GM19328 (cell line): ENCODE data around the gene PRSS50.
"Not testable (repeated sequence)": the region's sequence is repeated elsewhere in the genome, so short reads cannot be mapped to it uniquely, and the experiment has no call there.

Experiments
- ATAC-seq: cut with Tn5 transposase; IDR thresholded peaks from one replicate; pipeline ENCODE4 v1.9.1; 2021; ENCODE audit warnings: mild to moderate bottlenecking, moderate library complexity; ENCODE audit not compliant: unreplicated experiment

The PRSS50 gene

DNA sequence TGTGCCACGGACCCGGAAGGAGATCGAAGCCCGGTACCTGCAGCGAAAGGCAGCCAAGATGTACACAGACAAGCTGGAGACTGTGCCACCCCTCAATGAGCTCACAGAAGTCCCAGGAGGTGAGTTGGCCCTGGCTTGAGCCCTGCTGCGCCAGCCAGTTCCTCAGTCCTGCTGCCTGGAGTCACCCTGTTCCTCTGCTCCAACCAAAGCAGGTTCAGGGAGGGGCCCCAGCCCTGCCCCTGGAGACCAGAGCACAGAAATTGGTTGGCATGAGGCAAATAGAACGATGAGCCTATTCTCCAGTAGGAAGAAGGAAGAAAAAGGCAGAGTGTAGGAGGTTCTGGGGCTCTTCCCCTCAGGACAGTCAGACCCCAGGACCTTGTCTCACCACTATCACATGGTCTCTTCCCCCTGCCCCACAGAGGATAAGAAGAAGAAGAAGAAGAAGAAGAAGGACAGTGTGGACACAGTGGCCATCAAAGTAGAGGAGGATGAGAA is 8.5 kb downstream of the PRSS50 start:
- no peak for ATAC-seq

DNA sequence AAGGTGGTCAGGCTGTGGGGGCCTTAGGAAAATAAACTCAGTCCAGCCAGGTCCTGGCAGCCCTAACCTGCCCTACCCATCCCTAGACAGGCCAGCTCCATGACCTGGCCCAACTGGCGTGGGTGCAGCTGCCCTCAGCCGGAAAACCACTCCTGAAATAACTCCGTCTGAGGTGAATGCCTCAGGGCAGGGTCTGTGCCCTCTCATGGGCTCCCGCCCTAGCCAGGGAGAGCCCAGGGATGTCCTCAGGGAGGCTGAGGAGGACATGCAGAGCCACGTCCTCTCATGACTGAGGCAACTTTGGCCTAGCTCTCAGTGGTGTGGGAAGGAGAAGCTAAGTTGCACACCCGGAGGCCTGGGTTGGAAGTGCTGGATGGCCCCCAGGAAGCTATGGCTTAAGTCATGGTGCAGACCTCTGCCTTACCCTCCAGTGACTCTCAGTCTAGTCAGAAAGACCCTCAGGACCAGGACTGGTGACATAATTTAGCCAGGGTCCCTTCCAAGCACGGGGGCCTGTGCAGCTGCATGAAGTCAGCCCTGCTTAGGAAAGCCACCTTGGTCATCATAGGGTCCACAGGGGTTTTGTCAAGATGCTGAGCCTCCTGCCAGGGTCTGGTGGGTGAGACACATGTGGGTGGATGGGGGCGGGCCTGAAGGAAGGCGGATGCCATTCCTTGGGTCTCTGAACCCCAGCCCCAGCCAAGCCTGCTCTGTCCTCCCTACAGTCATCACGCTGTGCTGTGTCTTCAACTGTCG is 9.1 kb downstream of the PRSS50 start:
- no peak for ATAC-seq

DNA sequence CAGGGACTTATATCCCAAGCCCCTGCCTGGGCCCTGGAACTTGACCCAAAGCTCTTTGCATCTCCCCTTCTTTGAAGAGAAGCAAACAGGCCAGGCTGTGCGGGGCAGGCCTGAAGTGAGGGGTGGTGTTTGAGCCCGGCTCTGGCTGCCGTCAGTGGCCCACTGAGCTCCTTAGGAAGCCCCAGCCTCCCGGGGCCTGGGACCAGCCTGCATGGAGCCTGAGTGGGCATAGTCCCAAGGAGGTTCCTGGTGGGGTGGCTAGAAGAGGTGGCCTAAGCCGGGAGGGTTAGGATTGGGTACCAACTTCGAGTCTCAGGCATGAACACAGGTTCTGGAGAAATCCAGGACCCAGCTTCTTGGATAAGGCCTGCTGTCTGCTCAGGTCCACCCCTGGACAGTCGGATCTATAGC is 10.1 kb downstream of the PRSS50 start:
- no peak for ATAC-seq

DNA sequence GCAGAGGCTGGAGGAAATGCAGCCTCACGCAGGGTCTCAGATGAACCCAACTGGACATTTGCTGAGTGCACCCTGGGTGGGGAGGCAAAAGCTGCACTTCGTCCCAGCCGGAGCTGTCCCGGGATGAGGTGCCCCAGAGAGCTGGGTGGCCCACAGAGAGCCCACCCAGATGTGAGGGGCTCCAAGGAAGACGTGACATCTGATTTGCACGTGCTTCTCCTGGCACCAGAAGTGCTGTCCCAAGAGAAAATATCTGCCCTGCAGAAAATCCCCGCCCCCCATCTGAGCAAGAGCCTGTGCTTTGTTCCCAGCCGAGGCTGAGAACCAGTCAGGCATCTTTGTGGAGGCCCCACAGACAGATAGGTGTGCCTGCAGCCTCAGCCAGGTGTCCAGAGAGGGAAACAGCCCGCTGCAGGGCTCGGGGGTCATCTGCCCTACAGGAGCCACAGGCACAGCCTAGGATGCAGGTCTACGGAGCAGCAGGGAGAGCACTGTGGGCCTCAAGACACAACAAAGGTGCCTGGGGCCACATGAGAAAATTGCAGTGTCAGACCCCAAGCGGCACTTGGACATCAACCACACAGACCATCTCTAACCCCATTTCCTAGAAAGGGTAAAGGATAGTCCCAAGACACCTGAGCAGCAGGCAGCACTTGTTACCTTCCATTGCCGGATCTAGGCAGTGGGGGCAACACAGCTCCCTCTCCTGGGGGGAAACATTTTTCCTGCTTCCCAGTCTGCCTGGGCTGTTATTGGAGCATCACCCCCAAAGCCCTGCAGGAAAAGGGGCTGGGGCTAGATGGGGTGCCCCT is 10.7 kb downstream of the PRSS50 start:
- no peak for ATAC-seq

DNA sequence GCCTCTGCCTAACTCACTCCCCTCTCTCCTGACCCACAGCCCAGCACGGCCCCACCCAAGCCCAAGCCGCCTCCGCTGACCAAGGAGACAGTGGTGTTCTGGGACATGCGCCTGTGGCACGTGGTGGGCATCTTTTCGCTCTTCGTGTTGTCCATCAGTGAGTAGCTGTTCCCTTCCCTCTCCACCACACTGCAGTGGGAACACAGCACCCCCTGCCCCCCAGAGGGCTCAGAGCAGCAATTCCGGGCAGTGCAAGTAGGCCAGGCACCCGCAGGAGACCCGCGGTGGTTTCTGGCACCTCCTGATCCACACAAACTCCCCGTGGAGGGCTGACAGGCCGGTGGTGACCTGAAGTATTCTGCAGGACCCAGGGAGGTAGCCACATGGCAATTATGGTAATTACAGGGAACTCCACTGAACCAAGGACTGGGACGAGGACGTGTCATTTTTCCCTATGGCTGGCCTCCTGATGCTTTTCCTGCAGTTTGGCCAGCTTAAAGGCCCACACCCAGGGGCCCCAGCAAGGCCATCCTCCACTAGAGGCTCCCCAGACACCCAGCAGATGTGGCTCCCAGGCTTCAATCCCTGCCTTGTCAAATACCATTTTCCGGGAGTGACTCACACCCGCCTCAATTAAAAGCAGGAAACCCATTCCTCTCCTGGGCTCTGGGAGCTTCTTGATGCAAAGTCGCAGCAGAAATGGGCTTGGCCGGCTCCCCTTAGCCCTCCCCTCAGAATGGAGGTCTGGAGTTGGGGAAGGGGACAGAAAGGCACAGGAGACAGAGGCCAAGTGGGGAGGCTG is 11.7 kb downstream of the PRSS50 start:
- ATAC-seq: no peak

DNA sequence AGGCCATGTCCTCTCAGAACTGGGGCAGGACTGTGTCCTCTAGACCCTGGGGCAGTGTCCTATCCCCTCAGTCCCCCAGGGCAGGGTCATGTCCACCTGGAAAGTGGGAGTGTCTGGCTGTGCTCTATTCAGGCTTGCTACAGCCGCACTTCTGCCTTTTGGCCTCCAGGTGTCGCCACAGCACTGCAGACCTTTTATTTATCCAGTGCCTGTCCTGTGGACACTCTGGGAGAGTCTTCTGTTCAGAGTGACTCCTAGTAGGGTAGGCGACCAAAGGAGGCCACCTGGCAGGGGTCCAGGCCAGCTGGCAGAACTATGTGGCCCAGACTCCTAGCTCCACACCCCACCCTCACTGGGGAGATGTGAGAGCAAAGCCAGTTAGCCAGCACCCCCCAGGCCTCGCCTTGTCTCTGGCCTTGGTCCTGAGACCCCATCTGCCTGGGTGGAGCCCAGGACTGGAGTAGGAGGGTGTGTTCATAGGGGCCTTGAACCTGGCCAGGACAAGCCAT is 12.6 kb downstream of the PRSS50 start:
- no peak for ATAC-seq

DNA sequence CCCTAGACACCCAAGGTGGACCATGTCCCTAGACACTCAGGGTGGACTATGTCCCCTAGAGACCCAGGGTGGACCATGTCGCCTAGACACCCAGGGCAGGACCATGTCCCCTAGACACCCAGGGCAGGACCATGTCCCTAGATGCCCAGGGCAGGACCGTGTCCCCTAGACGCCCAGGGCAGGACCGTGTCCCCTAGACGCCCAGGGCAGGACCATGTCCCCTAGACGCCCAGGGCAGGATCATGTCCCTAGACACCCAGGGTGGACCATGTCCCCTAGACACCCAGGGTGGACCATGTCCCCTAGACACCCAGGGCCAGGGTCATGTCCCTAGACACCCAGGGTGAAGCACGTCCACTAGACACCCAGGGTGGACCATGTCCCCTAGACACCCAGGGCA is 13.3 kb downstream of the PRSS50 start:
- not testable (repeated sequence) for ATAC-seq

DNA sequence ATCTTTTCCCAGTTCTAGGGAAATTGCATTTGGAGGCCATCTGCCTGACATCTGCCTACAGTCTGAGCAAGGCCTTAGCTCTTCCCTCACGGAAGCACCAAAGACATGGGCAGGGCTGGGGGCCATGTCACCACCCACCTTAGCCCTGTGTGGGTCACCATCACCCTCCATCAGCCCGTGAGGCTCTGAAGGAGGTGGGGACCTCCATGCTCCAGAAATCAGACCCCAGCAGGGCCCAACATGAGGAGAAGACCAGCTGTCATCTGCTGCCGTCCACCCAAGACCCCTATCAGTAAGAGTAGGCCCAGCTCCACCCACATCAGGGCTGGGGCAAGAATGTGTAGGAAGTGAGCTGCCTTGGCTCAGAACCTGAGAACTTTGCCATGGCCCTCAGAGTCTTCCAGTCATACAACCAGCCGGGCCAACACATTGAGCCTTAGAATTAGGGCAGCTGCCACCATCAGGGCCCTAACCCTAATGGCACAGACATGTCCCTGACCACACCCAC is 14.6 kb downstream of the PRSS50 start:
- no peak for ATAC-seq

DNA sequence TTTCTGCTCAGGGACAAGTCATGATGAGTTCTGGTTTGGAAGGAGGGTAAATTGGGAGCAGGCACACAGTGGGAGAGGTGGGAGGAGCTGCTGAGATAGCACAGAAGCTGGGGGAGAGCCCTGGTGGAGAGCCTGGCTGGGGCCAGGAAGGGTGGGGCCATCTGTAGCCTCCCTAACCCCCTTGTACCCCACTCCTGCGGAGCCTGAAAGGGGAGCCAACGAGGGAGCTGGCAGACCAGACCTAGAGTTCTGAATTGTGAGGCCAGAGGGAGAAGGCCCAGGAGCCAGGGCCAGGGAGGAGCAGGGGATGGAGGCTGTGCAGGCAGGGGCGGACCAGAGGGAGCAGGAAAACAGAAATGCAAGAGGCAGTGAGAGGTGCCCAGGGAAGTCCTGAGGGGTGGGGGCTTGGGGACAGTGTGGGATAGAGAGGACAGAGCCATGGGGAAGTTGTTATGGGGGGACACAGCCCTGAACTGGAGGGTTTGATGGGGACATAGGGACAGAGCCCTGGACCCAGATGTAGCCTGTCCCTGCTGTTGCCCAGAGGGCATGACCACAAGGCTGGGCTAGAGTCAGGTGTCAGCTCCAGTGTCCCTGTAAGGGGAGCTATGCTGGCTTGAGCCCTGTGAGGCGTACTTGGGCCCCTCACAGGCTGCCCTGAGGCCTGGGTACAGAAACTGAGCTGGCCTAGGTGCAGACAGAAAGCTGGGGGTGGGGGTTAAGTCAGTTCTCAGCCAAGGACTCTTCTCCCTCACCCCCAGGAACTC is 15.2 kb downstream of the PRSS50 start:
- no peak for ATAC-seq

DNA sequence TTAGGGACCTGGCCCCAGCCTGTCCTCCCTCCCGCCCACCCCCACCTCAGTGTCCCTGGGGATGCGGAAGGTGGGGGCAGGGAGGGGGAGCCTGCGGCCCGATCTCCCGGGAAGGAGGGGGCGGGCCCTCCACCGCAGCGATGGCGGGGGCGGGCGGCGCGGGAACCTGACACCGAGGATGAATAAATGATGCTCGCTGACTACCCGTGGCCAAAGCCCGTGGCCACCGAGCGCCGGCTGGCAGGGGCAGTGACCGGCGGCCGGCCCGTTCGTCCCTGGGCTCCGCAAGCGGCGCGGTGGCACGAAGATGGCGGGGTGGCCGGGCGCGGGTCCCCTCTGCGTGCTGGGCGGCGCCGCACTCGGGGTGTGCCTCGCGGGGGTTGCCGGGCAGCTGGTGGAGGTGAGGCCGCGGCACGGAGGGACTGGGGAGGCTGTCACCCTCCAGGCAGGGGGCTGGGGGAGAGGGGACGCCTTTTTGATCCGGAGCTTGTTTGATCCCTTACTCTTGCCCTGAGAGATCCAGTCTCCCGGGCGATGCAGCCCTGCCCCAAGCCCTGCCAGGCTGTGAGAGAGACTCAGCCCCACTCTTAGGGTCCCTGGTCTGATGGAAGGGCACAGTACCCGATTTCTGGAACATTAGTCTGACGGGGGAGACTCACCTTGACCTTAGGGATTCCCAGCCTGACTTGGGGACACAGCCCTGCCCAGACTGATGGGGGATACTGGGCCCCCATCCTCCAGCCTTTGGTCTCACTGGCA is 16.3 kb downstream of the PRSS50 start, which contains the start of gene TMIE:
Gene TMIE (plus strand): TSS at position 212 of the 759 bp plus-strand sequence. CDS start 96 bp downstream, at position 308.
- no peak for ATAC-seq

DNA sequence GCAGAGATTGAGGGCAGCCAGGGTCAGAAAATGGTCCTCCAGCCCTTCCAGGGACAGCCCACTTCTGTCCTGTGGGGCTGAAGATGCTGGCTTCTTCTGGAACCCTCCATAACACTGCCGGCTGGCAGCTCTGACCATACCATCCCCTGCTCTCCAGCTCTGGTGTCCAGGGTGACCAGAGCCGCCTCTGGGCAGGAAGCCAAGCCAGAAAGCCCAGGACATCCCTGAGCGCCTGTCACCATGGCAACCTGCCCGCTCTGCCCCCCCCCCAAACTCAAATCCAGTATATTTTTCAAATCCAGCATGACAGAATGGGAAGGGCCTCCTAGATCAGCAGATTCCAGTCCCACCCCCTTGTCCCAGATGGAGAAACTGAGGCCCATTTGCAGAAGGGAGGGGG is 16.9 kb downstream of the PRSS50 start:
- ATAC-seq: no peak

DNA sequence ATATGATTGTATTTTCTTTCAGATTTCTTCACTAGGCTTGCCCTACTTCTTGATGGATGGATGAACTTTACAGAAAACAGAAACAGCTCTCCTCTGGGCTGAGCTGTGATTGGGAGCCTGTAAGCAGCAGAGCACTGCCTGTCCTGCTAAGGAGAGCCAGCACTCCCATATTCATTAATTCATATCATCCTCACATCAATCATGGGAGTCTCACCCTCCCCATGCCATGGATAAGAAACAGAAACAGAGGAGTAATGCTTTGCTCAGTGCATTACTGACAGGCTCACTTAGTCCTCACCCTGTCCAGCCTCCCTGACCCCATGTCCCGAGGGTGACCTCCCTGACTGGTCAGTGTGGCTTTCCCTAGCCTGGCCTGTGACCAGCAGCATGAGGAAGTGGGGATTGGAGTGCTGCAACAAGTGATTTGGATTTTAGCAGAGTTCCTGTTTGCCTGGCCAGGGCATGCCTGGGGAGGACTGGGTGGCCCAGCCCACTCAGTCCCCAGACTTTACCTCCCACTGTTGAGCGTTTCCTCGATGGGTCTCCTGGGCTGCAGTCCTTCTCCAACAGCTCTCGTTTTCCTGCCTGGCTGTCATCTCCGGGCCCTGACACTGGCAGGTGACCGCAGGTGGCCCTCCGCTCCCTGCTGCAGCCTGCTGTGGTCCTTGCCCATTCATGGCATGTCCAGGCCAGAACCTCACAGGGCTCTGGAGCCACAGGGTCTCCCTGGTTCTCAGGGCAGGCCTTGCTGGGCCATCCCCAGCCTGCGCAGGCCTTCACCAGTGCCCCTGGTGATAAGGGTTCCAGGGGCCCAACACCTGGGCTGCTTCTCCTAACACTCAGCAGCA is 17.8 kb downstream of the PRSS50 start:
- no peak for ATAC-seq

DNA sequence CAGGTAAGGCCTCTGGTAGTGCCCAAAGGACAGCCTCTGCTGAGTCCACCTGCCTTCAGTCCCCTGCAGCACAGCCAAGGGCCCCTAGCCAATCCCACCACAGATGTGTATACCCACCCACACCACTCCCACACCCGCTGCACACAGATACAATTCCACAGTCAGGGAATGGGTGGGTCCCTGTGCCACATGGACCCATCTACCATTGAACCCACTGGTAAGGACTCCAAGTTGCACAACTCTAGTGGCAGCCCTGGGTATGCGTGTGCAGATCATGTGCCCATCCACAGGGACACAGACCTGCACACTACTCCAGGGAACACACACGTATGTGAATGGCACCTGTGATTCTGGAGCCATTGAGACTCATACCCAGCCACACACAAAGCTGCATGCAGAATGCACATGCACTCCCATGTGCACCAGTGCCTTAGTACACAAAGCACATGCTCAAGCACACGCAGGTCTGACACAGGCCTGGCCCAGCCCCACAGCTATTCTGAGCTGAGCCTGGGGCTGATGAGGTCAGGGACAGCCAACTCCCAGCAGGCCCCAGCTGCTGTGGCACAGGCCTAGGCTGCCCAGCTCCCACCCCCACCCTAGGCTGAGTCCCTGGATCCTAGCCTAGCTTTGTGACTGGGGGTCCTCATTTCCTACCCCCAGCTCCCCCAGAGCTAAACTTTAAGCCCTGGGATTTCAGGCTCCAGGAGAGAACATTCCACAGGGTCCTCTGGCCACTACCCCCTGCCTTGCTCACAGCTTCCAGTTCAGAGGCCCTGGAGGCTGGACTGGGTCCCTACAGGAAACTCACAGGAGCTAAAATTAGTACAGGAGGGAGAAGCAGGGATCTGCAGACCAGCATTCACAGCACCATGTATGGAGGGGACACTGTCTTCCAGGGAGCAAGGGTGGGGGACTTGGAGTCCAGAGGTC is 21.4 kb downstream of the PRSS50 start:
- no peak for ATAC-seq

DNA sequence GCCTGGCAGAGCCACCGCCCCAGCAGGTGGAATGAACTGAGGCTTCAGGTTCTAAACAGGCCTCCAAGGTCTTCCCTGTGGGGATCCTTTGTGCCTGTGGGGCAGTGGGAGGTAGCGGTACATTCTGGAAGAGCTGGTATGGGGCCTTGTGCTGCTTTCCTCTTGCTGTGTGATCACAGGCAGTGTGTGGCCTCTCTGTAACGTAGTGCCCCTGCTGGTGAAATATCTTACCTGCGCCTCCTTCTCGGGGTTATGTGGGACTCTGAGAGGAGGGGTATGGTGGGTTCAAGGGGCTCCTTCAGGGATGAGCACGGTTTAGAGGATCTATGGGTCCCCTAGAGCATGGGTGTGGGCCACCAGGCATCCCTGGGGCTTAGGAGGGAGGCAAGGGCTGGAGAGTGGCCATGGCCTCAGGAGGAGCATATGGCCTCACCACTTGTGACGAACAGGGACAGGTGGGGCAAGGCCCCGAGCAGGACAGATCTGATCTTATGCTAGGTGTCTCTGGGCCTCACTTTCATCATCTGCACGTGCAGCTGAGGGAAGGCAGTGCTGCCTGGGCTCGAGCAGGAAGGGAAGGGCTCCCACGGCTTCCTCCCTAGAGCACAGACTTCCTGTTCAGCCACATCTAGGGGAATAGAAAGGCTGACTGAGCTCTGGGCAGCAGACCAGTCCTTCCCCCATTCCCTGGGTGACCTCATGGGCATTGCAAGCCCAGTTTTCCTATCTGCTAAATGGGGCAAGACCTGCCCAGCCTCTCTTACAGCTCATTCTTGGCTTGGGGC is 22.3 kb downstream of the PRSS50 start:
- no peak for ATAC-seq

DNA sequence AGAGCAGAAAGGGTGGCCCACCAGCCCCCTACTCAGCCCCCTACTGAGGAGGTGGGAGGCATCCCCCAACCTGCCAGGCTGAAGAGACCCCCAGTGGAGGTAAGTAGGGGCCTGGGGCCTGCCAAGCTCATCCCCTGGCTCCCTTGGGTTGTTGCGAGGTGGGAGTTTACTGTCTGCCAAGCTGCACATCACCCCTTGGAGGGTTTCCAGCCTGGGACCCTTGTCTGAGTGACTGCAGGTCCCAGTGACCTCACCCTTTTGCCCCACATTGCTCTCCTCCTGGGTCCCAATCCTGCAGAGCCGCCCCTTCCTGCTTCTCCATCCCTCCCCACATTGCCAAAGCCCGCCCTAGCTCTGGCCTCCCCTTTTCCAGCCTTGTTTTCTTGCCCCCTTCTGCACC is 23.1 kb downstream of the PRSS50 start:
- no peak for ATAC-seq

DNA sequence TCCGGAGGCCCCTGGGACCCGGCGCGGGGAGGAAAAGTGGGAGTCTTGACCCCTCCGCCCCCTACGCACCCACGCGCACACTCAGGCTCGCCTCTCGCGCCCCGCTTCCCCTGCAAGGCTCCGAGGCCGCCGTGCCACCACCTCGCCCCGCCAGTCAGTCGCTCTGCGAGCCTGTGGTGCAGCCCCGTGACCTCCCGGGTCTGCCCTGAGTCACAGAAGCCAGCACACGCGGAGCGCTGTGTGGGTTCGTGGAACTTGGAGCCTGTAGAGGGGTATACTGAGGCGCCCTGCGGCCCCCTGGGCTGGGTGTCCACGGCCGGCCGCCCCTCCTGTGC is 23.8 kb downstream of the PRSS50 start:
- ATAC-seq: no peak
